Measurements from ENCODE around the gene PNISR.
A peak's percentile ranks its signal among the peaks of the same experiment; 100 is the strongest.

PNISR gene

GRCh38 chr6:99409672-99410071 lies 15.4 kb downstream of the PNISR start:
- no peak for FAIRE-seq

GRCh38 chr6:99407076-99407475 lies 18.0 kb downstream of the PNISR start:
- FAIRE-seq: no peak

More at GRCh38 chr6:99409672-99410071, 15.4 kb downstream of the PNISR start:
- no peak for DNase-seq (ENCODE audit: insufficient read length, low spot score)

GRCh38 chr6:99402448-99402847 lies 22.7 kb downstream of the PNISR start:
- no peak for FAIRE-seq
- DNase-seq (ENCODE audit: insufficient read length, low spot score): no peak

More at GRCh38 chr6:99407076-99407475, 18.0 kb downstream of the PNISR start:
- no peak for DNase-seq (ENCODE audit: insufficient read length, low spot score)

GRCh38 chr6:99397287-99397686 lies 27.8 kb downstream of the PNISR start:
- FAIRE-seq: no peak

DNA sequence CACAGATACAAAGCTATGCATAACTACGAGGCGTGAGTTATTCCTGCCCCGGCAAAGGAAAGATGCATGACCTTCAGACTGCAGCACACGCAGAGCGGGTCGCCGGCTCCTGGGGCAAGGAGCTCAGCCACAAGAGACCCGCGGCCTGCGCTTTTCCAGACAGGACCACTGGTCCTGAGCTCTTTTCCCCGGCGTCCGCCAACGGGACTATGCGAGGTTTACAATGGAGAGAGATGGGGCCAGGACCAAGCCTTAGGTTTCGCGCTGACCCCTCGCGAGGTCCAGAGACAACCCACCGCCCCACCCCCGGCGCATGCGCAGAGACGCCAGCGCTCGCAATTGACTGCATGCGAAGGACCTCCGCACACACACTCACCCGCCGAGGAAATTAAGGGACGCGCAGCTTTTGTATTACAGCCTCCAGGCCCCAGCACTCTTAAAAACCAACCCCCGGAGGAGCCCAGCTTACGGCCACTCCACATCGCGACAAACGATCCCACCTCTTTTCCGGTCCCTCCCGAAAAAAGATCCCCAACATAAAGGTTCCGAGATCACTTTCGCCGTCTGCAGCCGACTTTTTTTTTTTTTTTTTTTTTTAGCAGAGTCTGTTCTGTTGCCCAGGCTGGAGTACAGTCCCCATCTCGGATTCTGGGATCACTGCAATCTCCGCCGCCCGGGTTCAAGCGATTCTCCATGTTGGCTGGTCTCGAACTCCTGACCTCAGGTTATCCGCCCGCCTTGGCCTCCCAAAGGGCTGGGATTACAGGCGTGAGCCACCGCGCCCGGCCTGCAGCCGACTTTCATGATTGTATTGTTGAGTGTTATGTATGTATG lies 31.2 kb downstream of the PNISR start, which contains the start of gene COQ3:
TSS of gene COQ3 (minus strand) at position 498 of the 834 bp plus-strand sequence. CDS start at position 482, 16 bp downstream.
- FAIRE-seq (peak; percentile 80), DNase-seq (ENCODE audit: insufficient read length, low spot score) (peak; percentile 63)

More at GRCh38 chr6:99397287-99397686, 27.8 kb downstream of the PNISR start:
- no peak for DNase-seq (ENCODE audit: insufficient read length, low spot score)

DNA sequence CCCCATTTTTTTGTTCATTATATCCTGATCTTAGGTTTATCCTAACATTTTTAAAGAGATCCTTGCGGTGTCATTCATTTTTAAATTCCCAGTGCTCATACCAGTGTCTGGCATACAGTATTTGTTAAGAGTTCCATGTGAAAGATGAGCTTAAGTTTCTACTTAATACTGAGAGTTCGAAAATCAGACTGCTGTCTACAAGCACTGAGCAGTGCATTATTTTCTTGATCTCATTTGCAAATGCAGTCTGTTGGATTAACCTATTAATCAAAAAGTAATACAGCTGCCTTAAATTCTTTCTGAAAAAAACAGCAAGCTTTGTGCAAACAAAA lies 31.8 kb downstream of the PNISR start:
- DNase-seq (ENCODE audit: insufficient read length, low spot score): no peak
- peak; percentile 31 for FAIRE-seq

GRCh38 chr6:99390896-99391295 lies 34.2 kb downstream of the PNISR start:
- no peak for DNase-seq (ENCODE audit: insufficient read length, low spot score)
- no peak for FAIRE-seq

GRCh38 chr6:99384507-99384906 lies 40.6 kb downstream of the PNISR start:
- no peak for FAIRE-seq
- no peak for DNase-seq (ENCODE audit: insufficient read length, low spot score)

DNA sequence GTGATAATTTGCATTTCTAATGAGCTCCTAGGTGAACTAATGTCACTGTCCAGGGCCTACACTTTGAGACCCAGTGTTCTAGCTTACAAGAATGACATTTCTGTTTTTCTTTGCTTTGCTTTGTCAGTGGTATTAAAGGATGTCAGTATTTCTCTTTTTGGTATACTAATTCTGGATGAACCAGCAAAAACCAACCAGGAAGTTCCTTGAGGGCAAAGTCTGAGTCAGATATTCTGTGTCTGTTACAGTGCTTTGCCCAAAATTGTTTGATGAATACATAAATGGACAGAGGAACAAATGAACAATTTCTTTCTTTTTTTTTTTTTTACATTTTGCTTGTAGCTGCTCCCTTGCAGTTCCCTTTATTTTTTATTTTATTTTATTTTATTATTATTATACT lies 46.5 kb downstream of the PNISR start:
- DNase-seq (ENCODE audit: insufficient read length, low spot score) (no peak), FAIRE-seq (no peak)

GRCh38 chr6:99369533-99369932 lies 55.6 kb downstream of the PNISR start:
- FAIRE-seq: no peak
- DNase-seq (ENCODE audit: insufficient read length, low spot score): no peak

- FAIRE-seq: no peak
Observed at GRCh38 chr6:99366852-99367251, 58.3 kb downstream of the PNISR start.

DNA sequence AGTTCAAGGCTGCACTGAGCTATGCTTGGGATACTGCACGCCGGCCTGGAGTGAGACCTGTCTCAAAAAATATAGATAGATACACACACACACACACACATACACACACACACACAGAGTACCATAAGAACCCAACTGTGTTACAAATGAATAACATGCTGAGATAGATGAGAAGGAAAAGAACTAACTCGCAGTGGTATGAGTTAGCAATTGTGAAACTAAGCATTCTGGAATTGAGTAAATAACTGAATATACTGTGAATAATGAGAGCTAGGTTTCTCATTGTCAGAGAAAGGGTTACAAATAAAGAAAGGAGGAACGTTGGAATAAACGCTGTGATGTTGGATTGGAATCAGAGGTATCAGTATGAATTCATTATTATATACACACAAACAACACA lies 61.1 kb downstream of the PNISR start:
- FAIRE-seq: peak; percentile 53
- no peak for DNase-seq (ENCODE audit: insufficient read length, low spot score)

More at GRCh38 chr6:99366852-99367251, 58.3 kb downstream of the PNISR start:
- DNase-seq (ENCODE audit: insufficient read length, low spot score): no peak

DNA sequence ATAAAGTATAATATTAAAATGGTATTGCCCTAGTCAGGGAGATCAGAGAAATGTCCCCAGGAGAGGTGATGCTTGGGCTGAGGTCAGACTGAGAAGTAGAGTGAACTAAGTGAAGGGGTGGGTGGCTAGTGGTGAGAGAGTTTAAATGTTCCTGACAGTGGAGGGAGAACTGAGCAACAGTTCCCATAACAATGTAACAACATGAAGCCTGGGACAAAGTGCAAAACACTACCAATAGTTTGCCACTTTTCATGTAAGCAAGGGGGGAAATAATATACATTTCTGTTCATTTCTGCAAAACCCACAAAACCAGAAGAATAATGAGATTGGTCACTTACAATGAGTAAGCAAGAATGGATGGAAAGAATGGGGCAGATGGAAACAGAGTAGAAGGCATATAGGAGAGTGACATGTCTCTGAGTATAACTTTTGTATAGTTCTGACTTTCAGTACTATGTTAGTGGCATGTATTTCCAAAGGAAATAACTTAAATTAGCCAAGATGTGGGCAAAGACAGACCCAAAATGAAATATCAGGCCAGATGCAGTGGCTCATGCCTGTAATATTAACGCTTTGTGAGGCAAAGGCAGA lies 62.3 kb downstream of the PNISR start:
- DNase-seq (ENCODE audit: insufficient read length, low spot score) (no peak), FAIRE-seq (no peak)

DNA sequence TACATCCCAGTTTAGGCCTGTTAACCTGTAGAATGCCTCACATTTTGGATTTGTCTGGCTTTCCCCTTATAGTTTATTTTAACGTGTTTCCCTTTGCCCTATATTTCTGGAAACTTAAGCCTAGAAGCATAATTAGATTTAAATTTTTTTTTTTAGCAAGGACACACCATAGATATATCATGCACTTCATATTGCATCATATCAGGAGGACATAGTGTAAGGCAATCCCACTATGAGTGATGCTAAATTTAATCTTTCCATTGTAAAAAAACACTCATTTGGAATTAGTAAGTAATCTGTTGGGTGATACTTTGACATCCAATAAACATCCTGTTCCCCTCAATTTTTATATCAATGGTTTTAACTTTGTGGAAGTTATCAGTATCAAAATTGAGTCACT lies 65.3 kb downstream of the PNISR start:
- FAIRE-seq: no peak
- no peak for DNase-seq (ENCODE audit: insufficient read length, low spot score)

GRCh38 chr6:99356641-99357040 lies 68.5 kb downstream of the PNISR start:
- DNase-seq (ENCODE audit: insufficient read length, low spot score) (no peak), FAIRE-seq (no peak)

- FAIRE-seq: no peak
- DNase-seq (ENCODE audit: insufficient read length, low spot score): no peak
Observed at GRCh38 chr6:99354983-99355382, 70.1 kb downstream of the PNISR start.

GRCh38 chr6:99353126-99353525 lies 72.0 kb downstream of the PNISR start:
- DNase-seq (ENCODE audit: insufficient read length, low spot score): no peak

DNA sequence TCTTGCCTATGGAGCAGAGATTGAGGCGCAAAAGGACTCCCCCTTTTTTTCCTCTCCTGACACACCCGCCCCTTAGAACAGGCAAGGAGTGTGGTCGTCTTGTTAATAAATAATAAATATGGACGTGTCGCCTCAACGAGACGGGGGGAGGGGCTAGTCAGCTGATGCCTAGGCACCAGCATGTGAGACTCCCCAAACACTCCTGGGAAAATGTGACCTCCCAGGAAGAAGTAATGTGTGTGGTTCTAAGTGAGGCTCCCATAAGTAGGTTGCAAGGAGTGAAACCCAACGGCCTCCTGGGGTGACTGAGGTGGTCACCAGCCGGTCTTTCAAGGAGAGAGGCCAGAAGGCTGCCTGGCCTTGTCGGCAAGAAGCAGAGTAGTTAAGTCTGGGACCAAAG lies 74.5 kb downstream of the PNISR start:
- FAIRE-seq: no peak
- no peak for DNase-seq (ENCODE audit: insufficient read length, low spot score)

More at GRCh38 chr6:99353126-99353525, 72.0 kb downstream of the PNISR start:
- FAIRE-seq: no peak

GRCh38 chr6:99349171-99350141 lies 75.7 kb downstream of the PNISR start, which contains the start of gene FAXC:
TSS of gene FAXC (minus strand) at chr6:99349674. CDS start at chr6:99349372, 302 bp downstream.
- DNase-seq (ENCODE audit: insufficient read length, low spot score): peak; percentile 40

GRCh38 chr6:99348288-99349170 lies 76.6 kb downstream of the PNISR start:
- DNase-seq (ENCODE audit: insufficient read length, low spot score): no peak
- no peak for FAIRE-seq

More at GRCh38 chr6:99349171-99350141, 75.7 kb downstream of the PNISR start, which contains the start of gene FAXC:
- no peak for FAIRE-seq
